MM.1S (cell line): ENCODE data around the gene MATN1.

ENCODE experiments used
- EZH2 ChIP-seq: fragments of 300-600 bp; sonication (generic); optimal IDR thresholded peaks from 2 replicates; pipeline ENCODE3; 2017; ENCODE audit warnings: low read depth, mild to moderate bottlenecking, antibody characterized with exemption, low read length, mixed read lengths
- EZH2phosphoT487 ChIP-seq: fragments of 300-600 bp; sonication (generic); IDR thresholded peaks from 2 replicates; pipeline ENCODE4 v1.6.1; 2018; ENCODE audit warnings: antibody characterized with exemption, low read length
- TF ChIP-seq, protein P1 (sequence below): fragments of 300-600 bp; sonication (generic); IDR thresholded peaks from 2 replicates; pipeline ENCODE4 v1.5.1; 2016; ENCODE audit warnings: antibody characterized with exemption, low read length, mixed read lengths

DNA sequence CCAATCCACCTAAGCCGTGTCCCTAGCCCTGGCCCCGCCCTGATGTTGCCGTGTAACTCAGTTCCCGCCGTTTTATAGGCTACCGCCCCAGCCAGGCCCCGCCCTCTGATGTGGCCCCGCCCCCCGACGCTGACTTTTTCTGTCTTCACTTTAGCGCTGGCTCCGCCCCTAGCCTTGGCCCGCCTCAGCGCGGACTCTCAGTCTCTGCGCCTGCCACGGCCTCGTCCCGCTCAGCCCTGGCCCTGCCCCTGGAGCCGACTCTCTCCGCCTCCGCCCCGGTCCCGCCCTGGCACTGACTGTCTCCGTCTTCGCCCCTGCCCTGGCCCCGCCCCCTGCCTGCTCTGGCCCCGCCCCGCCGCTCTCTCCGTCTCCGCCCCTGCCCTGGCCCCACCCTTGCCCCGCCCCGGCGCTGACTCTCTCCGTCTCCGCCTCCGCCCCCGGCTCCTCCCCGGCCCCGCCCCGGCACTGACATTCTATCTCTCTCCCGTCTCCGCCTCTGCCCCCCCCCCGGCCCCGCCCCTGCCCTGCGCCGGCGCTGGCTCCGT lies 5.2 kb downstream of the MATN1 start:
- TF ChIP-seq EZH2phosphoT487 (no peak), EZH2 (no peak)
- TF ChIP-seq, protein P1, sequence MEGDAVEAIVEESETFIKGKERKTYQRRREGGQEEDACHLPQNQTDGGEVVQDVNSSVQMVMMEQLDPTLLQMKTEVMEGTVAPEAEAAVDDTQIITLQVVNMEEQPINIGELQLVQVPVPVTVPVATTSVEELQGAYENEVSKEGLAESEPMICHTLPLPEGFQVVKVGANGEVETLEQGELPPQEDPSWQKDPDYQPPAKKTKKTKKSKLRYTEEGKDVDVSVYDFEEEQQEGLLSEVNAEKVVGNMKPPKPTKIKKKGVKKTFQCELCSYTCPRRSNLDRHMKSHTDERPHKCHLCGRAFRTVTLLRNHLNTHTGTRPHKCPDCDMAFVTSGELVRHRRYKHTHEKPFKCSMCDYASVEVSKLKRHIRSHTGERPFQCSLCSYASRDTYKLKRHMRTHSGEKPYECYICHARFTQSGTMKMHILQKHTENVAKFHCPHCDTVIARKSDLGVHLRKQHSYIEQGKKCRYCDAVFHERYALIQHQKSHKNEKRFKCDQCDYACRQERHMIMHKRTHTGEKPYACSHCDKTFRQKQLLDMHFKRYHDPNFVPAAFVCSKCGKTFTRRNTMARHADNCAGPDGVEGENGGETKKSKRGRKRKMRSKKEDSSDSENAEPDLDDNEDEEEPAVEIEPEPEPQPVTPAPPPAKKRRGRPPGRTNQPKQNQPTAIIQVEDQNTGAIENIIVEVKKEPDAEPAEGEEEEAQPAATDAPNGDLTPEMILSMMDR: no peak
